ELF-1 (cell line): ENCODE data around the gene CHD6.

ENCODE experiments used
- DNase-seq: peaks from one replicate; pipeline ENCODE4 v3.0.0-alpha.2; 2016; ENCODE audit warnings: low read depth, low spot score

Gene CHD6

GRCh38 chr20:41592516-41593216, 25.5 kb downstream of the CHD6 start:
- no peak for DNase-seq

GRCh38 chr20:41587956-41588355, 30.2 kb downstream of the CHD6 start:
- DNase-seq = no peak

GRCh38 chr20:41587523-41587922, 30.7 kb downstream of the CHD6 start:
- DNase-seq = no peak

- DNase-seq = no peak
Measured at GRCh38 chr20:41586772-41587171, 31.4 kb downstream of the CHD6 start.

- DNase-seq = no peak
Measured at GRCh38 chr20:41580350-41580749, 37.8 kb downstream of the CHD6 start.

GRCh38 chr20:41577129-41578009, 40.8 kb downstream of the CHD6 start:
- DNase-seq = no peak

- DNase-seq = no peak
Measured at GRCh38 chr20:41575412-41575811, 42.8 kb downstream of the CHD6 start.

GRCh38 chr20:41574802-41575389, 43.3 kb downstream of the CHD6 start:
- DNase-seq = peak; percentile 14

- DNase-seq = no peak
Measured at GRCh38 chr20:41573955-41574354, 44.2 kb downstream of the CHD6 start.

GRCh38 chr20:41572010-41572572, 46.1 kb downstream of the CHD6 start:
- DNase-seq = no peak

GRCh38 chr20:41571006-41571405, 47.2 kb downstream of the CHD6 start:
- DNase-seq = no peak

- no peak for DNase-seq
Measured at GRCh38 chr20:41570557-41570956, 47.6 kb downstream of the CHD6 start.

- DNase-seq = no peak
Measured at GRCh38 chr20:41567615-41568014, 50.6 kb downstream of the CHD6 start.

GRCh38 chr20:41566896-41567527, 51.2 kb downstream of the CHD6 start:
- DNase-seq = no peak

GRCh38 chr20:41563087-41563486, 55.1 kb downstream of the CHD6 start:
- no peak for DNase-seq

GRCh38 chr20:41560970-41561369, 57.2 kb downstream of the CHD6 start:
- no peak for DNase-seq

- DNase-seq = no peak
Measured at GRCh38 chr20:41559658-41560057, 58.5 kb downstream of the CHD6 start.

- no peak for DNase-seq
Measured at GRCh38 chr20:41553142-41553879, 64.9 kb downstream of the CHD6 start.

- DNase-seq = no peak
Measured at GRCh38 chr20:41552295-41553068, 65.7 kb downstream of the CHD6 start.

- no peak for DNase-seq
Measured at GRCh38 chr20:41551011-41551705, 67.0 kb downstream of the CHD6 start.
